Mucosa of descending colon (tissue), 3 donors: ENCODE data around the gene SLC39A7. TPM values are rescaled to one million over a fixed set of nuclear protein-coding genes. Genes with fewer than 3 reads are reported as not detected.

ENCODE experiments used
- ATAC-seq: fragments of 200-7000 bp; cut with Tn5 transposase; one replicate; pipeline ENCODE4 v1.9.1; 2020; ENCODE audit warnings: mild to moderate bottlenecking, moderate library complexity
- DNase-seq, 3 donors: peaks; one replicate each; pipeline ENCODE4 v3.0.0-alpha.2; 2020
- H3K36me3 ChIP-seq: fragments of 200-600 bp; one replicate; pipeline ENCODE4 v1.8.0; 2021; ENCODE audit warnings: low read depth, mild to moderate bottlenecking
- H3K4me1 ChIP-seq: fragments of 200-600 bp; one replicate; pipeline ENCODE4 v1.8.0; 2021; ENCODE audit warnings: low read depth, mild to moderate bottlenecking
- H3K4me3 ChIP-seq: fragments of 200-600 bp; one replicate; pipeline ENCODE4 v1.8.0; 2021; ENCODE audit warnings: mild to moderate bottlenecking
- H3K9me3 ChIP-seq: fragments of 200-600 bp; one replicate; pipeline ENCODE4 v1.8.0; 2021; ENCODE audit warnings: mild to moderate bottlenecking
- CTCF ChIP-seq: fragments of 200-600 bp; IDR thresholded peaks from one replicate; pipeline ENCODE4 v1.8.0; 2022; ENCODE audit warnings: antibody characterized with exemption, mild to moderate bottlenecking
- intact Hi-C, 2 donors: fragments of 100-400 bp; cut with DNase I in 1 of 2; cut with micrococcal nuclease in 1 of 2; formaldehyde crosslinking; loops; one replicate each; pipeline versions ENCODE4 v1.11.0 to v1.11.1; 2022; cut with DNase I, micrococcal nuclease
- total RNA-seq, 3 donors: library from RNA; stranded (reverse); fragmentation: NEBNext Ultra II Directional in 2 of 3; extraction: Animal tissue kit (Norgen Biotek cat#: 25700) in 2 of 3; gene quantifications; one replicate each; pipeline versions ENCODE4 v1.2.1 to v1.2.4, GENCODE V29; 2021 to 2023
- donor health status: DM: no; HTN: no; CAD: no; lungs with moderate emphysema.
- donor health status: DM: no; HTN: no; CAD: no.
- donor health status: DM: no; HTN: yes; CAD: no.

The SLC39A7 gene
- total RNA-seq, 3 donors from 2014 or later: 96.9 to 159 (median 106) TPM

GRCh38 chr6:33176906-33177305, 23.8 kb upstream of the SLC39A7 start:
- ATAC-seq: no peak
- H3K4me1 ChIP-seq: no peaks in the 10 kb centered on the region
- intact Hi-C loops: no loop called here

GRCh38 chr6:33177552-33178446, 22.9 kb upstream of the SLC39A7 start:
- no peak for TF ChIP-seq CTCF
- intact Hi-C loops: no loop called here
- no peaks in the 10 kb centered on the region for H3K36me3 ChIP-seq
- no peaks in the 10 kb centered on the region for H3K9me3 ChIP-seq
- H3K4me3 ChIP-seq: no peak overlapping the region
- no peak for ATAC-seq
- peak in 1 of 3 donors; percentile 31 for DNase-seq
- H3K4me1 ChIP-seq: no peaks in the 10 kb centered on the region

More at GRCh38 chr6:33176906-33177305, 23.8 kb upstream of the SLC39A7 start:
- Histone ChIP-seq H3K9me3 (no peaks in the 10 kb centered on the region), H3K36me3 (no peaks in the 10 kb centered on the region), H3K4me3 (no peak overlapping the region)
- TF ChIP-seq CTCF: no peak
- no peak for DNase-seq

GRCh38 chr6:33178755-33179475, 21.8 kb upstream of the SLC39A7 start:
- ATAC-seq (no peak), DNase-seq (peak in 1 of 3 donors; percentile 27)
- no peaks in the 10 kb centered on the region for H3K4me1 ChIP-seq
- H3K36me3 ChIP-seq: no peaks in the 10 kb centered on the region
- no peaks in the 10 kb centered on the region for H3K9me3 ChIP-seq
- no peak overlapping the region for H3K4me3 ChIP-seq
- no peak for TF ChIP-seq CTCF
- intact Hi-C loops: no loop called here

- no peaks in the 10 kb centered on the region for H3K4me1 ChIP-seq
- no peak for TF ChIP-seq CTCF
- H3K9me3 ChIP-seq: no peaks in the 10 kb centered on the region
- intact Hi-C loops: no loop called here
- ATAC-seq (no peak), DNase-seq (no peak)
- no peaks in the 10 kb centered on the region for H3K36me3 ChIP-seq
- H3K4me3 ChIP-seq: no peak overlapping the region
Observed at GRCh38 chr6:33181141-33181540, 19.5 kb upstream of the SLC39A7 start.

GRCh38 chr6:33183071-33183683, 17.5 kb upstream of the SLC39A7 start:
- intact Hi-C loops: no loop called here
- ATAC-seq (peak; percentile 25), DNase-seq (no peak)
- H3K4me3 ChIP-seq: no peak overlapping the region
- H3K4me1 ChIP-seq: no peaks in the 10 kb centered on the region
- no peak for TF ChIP-seq CTCF
- no peaks in the 10 kb centered on the region for H3K9me3 ChIP-seq
- no peaks in the 10 kb centered on the region for H3K36me3 ChIP-seq
